PFSK-1 (cell line): ENCODE data around the gene TNIP1.

ENCODE experiments used
- FOXP2 ChIP-seq: optimal IDR thresholded peaks from 2 replicates; pipeline ENCODE3; 2011; ENCODE audit warnings: borderline replicate concordance, control low read depth, inconsistent platforms; ENCODE audit not compliant: insufficient read depth; ENCODE audit errors: extremely low read length, extremely low read depth
- POLR2AphosphoS5 ChIP-seq: IDR thresholded peaks from 2 replicates; pipeline ENCODE4 v1.6.1; 2012; ENCODE audit warnings: low read depth, mild to moderate bottlenecking, control low read depth, low read length, moderate library complexity
- REST ChIP-seq, 2 experiments: IDR thresholded peaks; 2 replicates each; pipeline versions ENCODE4 v1.6.1 to v1.8.0; 2011 to 2012; ENCODE audit warnings: low read depth in 2 of 2, low read length in 2 of 2, control low read depth in 1 of 2, inconsistent platforms in 1 of 2, mild to moderate bottlenecking in 1 of 2, moderate library complexity in 1 of 2; ENCODE audit not compliant: insufficient read depth in 1 of 2
- SIN3A ChIP-seq: IDR thresholded peaks from 2 replicates; pipeline ENCODE4 v1.6.1; 2012; ENCODE audit warnings: mild to moderate bottlenecking, low read length, moderate library complexity, borderline replicate concordance; ENCODE audit not compliant: insufficient read depth
- TAF1 ChIP-seq: IDR thresholded peaks from 2 replicates; pipeline ENCODE4 v1.6.1; 2012; ENCODE audit warnings: low read length, control low read depth, borderline replicate concordance; ENCODE audit not compliant: insufficient read depth

- TF ChIP-seq SIN3A (no peak), POLR2AphosphoS5 (no peak), TAF1 (no peak), REST (IDR thresholded peaks at IDR 0.05; ENCODE audit: insufficient read depth in 1 of 2, low read depth in 2 of 2, low read length in 2 of 2) (no peak), FOXP2 (no peak)
These were observed 75.5 kb downstream of the TNIP1 start for GRCh38 chr5:151005187-151005949.
